T-helper 9 cell (primary cell): Measurements from ENCODE around the gene PPP3R2.
"Not testable (repeated sequence)": the region's sequence is repeated elsewhere in the genome, so short reads cannot be mapped to it uniquely, and the experiment has no call there.

Experiments
- DNase-seq: peaks from one replicate; pipeline ENCODE4 v3.0.0-alpha.2; 2020

PPP3R2 gene

GRCh38 chr9:101587332-101588043 lies 7.3 kb downstream of the PPP3R2 start:
- DNase-seq: no peak

- DNase-seq: no peak
These were observed 8.1 kb downstream of the PPP3R2 start for GRCh38 chr9:101586651-101587050.

GRCh38 chr9:101585740-101586139 lies 9.0 kb downstream of the PPP3R2 start:
- DNase-seq: no peak

- no peak for DNase-seq
These were observed 12.2 kb downstream of the PPP3R2 start for GRCh38 chr9:101582553-101582952.

- DNase-seq: no peak
These were observed 14.8 kb downstream of the PPP3R2 start for GRCh38 chr9:101579711-101580545.

GRCh38 chr9:101578378-101578777 lies 16.4 kb downstream of the PPP3R2 start:
- DNase-seq: no peak

- no peak for DNase-seq
These were observed 19.9 kb downstream of the PPP3R2 start for GRCh38 chr9:101574731-101575333.

- DNase-seq: no peak
These were observed 22.5 kb downstream of the PPP3R2 start for GRCh38 chr9:101572316-101572715.

GRCh38 chr9:101571114-101571513 lies 23.7 kb downstream of the PPP3R2 start:
- DNase-seq: no peak

- DNase-seq: no peak
These were observed 24.8 kb downstream of the PPP3R2 start for GRCh38 chr9:101569741-101570501.

- DNase-seq: no peak
These were observed 26.9 kb downstream of the PPP3R2 start for GRCh38 chr9:101567725-101568350.

- DNase-seq: no peak
These were observed 27.7 kb downstream of the PPP3R2 start for GRCh38 chr9:101566904-101567724.

- DNase-seq: no peak
These were observed 30.5 kb downstream of the PPP3R2 start for GRCh38 chr9:101564252-101564651.

GRCh38 chr9:101562966-101563365 lies 31.8 kb downstream of the PPP3R2 start:
- DNase-seq: no peak

- DNase-seq: no peak
These were observed 33.0 kb downstream of the PPP3R2 start for GRCh38 chr9:101561740-101562139.

- not testable (repeated sequence) for DNase-seq
These were observed 45.2 kb downstream of the PPP3R2 start for GRCh38 chr9:101549472-101550098.

- DNase-seq: no peak
These were observed 51.6 kb downstream of the PPP3R2 start for GRCh38 chr9:101543098-101543735.
